HTR-8/SVneo (cell line): ENCODE data around the gene FOXB1.

Experiments
- DNase-seq: peaks from one replicate; pipeline ENCODE4 v3.0.0; 2011; ENCODE audit warnings: low spot score, mixed read lengths; ENCODE audit not compliant: insufficient read length
- FAIRE-seq: peaks from 2 replicates; lab custom pipeline; 2011; peaks lifted over from hg19 to GRCh38; lab: Jason Lieb, UNC

FOXB1 gene

DNA sequence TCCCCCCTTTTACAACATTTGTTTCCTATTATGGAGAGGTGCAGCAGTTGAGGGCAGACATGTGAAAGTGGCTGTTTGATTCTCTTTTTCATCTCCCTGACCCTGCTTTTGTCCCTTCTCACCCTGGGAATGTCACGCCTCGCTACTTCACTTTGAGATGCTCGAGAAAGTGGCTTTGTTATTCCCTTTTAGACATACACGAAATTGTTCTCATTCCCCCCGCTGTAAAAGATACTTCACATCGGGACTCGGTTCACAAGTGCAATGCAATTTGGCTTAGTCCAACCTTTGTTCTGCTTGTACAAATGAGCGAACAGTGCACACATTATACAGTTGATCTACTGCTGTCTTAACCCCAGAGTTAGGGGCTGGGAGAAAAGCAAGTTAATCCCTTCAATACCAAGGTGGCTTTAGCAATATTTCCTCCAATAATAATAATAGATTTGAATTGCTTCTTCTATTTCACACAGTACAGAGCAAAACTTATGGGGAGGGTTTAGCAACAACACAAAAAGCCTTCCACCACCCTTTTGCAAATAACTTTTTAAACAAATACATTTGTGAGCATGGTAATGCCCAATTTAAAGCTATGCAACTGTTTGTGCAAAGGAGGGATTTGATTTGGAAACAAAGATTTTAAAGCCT is 5.7 kb upstream of the FOXB1 start:
- DNase-seq (no peak), FAIRE-seq (no peak)

DNA sequence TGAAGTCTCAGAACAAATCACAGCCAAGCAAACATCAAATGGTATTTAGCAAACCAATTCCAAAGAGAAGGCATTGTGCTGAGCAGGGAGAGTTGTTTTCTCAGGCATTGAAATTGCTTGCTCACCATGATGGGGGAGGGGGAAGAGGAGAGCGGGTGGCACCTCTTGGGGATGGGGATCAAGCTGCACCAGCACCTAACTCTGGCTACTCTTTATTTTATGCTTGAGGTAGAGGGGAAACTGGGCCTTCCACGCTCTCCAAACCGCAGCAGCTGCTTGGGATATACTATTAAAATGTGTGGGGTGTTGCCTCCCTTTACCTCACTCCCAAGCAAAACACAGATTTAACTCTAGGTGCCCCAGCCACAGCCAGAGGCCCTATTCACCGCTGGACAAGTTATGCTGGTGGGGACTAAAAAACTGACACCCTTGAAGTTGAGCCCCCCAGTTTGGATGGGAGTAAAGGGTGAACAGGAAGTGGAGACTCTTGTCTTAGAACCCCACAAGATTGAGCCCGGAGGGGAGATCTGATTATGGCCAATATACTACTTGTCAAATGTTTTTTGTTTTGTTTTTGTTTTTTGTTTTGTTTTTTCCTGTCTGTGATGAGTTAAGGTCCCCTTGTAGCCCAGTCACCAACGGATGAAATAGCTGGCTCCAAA is 5.0 kb upstream of the FOXB1 start:
- no peak for DNase-seq
- FAIRE-seq, result no peak

DNA sequence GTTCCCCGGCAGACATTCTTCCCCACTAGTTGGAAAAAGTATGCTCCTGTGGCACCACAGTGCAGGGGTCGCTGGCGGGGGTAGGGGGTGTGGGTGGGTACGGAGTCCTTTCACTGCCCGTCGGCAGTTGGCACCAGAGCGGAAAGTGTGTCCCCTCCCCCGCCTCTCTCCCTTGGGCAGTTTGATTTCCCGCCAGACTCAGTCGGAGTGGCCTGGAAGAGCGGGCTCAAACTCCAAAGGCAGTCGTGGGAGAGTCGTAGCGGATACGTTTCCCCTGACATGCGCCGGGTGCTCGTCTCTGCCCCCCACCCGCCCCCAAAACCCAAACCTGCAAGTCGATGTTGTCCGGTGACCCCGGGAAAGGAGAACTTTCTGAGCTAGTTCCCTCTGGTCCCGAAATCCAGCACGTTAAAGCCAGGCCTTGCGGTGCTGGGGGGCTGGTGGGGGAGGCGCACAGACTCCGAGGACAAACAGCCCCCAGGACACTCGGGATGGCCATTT is 4.4 kb upstream of the FOXB1 start:
- no peak for DNase-seq
- no peak for FAIRE-seq

DNA sequence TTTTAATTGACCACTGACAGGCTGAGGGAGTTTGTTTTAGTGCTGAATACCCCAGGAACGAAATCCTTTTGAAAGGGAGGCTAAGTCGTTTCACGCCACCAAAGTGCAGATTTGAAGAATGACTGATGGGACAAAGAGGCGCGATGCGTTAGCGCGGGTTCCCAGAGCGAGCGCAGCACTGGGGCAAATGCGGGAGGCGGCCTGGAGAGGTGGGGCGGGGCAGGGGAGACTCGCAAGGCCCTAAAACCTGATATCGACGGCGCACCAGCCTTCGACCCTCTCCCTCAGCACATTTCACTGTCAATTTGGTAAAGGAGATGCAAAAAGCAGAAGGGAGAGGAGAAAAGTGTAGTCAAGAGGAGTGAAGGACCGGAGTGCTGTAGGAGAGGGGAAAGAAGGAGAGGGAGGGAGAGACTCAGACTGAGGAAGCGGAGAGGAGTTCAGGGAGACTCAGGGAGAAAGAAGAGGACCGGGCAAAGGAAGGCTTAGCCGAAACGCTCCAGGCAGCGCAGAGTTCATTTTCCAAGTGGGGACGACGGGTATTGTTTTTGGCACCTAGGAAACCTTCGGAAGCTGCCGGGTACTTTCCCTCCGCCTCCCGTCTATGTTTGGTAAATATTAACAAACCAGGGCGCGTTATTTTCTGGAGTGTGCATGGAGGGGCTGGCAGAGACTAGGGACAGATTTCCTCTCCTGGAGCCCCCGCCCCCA is 3.8 kb upstream of the FOXB1 start:
- FAIRE-seq, result no peak
- no peak for DNase-seq

DNA sequence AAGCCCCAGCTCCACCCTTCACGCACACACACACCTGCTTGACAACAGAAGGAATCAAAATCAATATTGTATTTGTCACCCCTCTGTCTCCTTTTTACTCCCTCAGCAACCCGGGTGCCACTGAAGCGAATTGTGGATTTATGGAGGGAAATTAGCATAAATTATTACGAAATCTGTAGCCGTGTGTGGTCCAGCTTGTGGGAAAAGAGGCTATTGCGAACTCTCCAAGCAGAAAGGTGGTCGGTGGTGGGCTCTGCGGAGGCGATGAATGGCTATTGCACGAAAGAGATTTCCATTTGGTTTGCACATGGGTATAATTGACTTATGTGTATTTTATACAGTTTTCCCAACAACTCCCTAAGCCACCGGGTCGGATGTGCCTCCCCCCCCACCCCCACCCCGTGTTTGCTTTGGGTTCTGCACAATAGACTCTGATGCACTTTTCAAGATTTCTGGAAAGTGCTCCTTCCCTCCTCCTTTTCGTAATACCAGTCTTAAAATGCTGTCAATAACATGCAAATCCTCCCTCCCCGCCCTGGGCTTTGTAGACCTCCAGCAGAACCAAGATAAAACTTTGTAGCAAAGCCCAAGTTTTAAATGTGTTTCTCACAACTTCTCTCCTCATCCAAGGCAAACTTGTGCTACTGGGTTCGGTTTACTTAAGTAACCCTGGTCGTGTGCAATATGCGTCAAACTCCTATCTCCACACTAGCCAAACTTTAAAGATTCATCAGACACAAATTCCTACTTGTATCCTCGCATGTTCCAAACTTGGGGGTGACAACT is 3.1 kb upstream of the FOXB1 start:
- FAIRE-seq (no peak), DNase-seq (no peak)

DNA sequence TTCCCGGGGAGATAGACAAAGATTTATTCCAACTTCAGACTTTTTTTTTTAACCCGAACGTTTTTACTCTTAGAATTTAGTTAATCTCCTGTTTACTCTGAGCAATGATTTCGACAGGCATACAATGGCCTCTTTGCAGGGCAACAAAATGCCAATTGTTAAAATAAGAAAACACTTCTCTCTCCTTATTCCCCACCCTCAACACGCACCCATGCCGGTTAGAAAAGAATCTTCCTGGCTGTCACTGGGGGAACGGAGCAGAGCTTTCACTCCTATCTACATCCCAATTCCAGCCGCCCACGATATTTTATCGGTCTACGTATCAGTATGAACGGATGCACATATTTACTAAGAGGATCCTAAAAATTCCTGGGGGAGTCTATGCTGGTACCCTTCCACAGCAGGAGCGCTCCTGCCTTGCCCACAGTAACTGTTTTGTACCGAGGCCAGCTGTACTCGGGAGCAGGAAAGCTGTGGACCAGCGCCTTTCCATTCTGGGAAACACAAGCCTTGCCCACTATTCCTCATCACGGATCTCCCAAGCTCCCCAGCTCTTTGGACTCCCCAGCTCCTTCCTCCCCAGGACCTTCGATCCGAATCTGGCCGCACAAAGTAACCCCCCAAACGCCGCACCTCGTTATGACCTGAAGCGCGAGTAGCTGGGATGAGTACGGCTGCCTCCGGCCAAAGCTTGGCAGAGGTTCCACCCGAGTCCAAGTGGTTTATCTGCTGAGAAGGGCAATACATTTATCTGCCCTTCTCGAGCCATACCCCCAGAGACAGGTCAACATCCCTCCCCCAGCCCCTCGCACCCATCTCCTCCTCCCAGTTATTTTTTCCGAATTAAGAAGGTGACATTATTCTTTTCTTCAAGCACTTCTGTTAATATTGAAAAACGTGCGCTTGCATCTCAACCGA is 2.2 kb upstream of the FOXB1 start:
- no peak for FAIRE-seq
- no peak for DNase-seq

DNA sequence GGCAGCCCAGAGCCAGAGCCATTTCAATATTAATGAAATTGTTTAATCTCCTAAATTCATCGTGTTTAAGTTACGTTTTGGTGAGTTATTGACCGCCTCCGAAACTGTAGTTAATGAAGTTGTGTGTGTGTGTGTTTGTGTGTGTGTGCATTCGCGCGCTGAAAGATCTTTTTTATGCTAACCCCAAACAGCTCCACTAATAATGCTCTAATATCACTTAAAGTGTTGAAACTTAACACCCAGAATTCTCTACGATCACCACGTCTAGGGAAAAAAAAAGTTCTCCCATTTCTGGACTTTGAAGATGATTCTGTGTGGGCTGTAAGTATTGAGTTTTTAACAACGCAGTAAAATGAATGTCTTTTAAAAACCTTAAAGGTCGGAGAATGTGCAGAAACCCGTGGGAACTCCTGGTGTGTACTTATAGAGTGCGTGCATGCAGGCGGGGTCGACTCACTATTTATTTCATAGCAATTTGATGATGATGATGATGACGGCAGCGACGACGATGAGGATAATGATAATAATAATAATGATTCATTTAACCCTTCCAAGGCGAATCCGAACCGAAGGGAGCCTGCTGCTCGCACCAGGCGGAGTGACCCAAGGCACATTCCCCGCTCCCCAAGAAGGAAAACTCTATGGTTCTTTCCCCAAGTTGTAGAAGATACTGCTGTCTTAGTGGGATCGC is 1.4 kb upstream of the FOXB1 start:
- FAIRE-seq (no peak), DNase-seq (no peak)

DNA sequence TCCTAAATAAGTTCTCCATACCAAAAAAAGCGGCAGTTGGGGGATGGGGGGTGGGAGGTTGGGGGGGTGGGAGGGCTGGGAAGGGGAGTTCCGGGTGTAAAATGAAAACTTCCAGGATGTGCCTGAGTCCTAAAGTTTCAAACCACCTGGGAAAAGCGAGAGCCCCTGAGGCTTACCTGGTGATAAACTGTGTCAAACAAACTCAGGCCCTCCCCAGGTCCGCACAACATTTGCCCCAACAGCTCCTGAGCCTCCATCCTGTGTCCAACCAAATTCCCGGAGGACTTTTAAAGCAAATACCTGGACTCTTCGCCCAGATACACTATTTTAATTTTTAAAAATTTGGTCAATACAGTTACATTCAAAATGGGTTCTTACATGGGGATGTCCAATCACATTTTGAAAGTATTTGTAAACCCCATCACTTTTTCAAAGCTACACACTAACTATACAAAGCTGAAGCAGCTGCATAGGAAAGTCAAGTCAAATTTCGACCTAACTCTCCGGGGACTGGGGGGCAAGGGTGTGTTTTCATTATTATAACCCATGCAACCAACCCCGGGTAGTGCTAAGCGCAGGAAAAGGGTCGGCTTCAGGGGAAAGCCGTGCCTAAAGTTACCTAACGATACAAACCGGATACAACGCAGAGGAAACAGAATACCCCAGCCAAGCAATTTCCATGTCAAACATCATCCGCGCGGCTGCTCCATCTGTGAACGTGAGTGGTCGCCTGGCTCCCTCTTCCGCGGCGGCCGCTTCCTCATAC is 685 bp upstream of the FOXB1 start:
- no peak for DNase-seq

DNA sequence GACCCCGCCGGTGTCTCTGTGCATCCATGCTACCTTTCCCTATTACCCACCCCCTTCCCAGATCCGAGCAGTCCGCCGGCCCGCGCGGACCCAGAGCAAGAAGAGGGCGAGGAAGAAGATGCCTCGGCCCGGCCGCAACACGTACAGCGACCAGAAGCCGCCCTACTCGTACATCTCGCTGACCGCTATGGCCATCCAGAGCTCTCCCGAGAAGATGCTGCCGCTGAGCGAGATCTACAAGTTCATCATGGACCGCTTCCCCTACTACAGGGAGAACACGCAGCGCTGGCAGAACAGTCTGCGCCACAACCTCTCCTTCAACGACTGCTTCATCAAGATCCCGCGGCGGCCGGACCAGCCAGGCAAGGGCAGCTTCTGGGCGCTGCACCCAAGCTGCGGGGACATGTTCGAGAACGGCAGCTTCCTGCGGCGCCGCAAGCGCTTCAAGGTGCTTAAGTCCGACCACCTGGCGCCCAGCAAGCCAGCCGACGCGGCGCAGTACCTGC is 788 bp downstream of the FOXB1 start:
- FAIRE-seq (no peak), DNase-seq (no peak)

More for the DNA sequence above, 685 bp upstream of the FOXB1 start:
- FAIRE-seq, result no peak

DNA sequence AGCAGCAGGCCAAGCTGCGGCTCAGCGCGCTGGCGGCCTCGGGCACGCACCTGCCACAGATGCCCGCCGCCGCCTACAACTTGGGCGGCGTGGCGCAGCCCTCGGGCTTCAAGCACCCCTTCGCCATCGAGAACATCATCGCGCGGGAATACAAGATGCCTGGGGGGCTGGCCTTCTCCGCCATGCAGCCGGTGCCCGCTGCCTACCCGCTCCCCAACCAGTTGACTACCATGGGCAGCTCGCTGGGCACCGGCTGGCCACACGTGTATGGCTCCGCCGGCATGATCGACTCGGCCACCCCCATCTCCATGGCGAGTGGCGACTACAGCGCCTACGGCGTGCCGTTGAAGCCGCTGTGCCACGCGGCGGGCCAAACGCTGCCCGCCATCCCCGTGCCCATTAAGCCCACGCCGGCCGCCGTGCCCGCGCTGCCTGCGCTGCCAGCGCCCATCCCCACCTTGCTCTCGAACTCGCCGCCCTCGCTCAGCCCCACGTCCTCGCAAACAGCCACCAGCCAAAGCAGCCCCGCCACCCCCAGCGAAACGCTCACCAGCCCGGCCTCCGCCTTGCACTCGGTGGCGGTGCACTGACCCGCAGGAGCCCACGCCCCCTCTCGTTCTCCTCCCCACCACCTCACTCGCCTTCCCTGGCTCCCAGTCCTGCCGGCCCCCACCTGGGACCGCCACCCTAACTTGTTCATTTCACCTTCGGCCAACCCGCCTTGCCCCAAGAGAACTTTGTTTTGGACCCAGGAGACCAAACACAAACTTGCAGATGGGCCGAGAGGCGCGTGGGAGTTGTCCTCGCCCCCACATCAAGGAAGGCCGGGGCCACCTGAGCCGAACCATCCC is 1.5 kb downstream of the FOXB1 start:
- DNase-seq (no peak), FAIRE-seq (no peak)

DNA sequence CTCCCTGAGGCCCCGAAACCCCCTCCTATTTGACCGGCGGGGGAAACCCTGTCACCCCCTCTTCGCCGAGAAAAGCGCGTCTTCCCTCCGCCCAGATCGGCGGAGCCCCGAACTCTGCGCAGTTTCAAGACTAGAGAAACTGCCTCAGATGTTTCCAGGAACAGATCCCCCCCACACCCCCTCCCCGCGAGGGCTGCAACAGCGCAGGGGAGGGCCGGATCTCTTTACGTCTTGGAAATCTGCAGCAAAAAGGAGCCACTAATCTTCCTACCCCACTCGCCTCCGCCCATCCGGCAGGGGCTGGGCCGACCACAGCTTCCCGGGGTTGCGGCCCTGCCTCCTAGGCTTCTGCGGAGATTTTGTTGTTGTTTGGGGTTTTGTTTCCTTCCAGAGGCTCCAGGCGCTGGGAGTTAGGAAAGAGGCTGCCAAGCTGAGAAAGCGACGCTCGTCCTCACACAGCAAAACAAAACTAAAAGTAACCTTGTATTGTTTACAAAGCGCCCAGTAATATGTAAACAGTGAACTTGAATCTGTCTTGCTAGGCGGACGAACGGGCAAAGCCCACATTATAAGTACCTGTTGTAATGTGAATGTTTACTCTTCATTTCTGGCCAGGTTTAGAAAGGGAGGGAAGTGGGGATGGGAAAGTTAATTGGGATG is 2.2 kb downstream of the FOXB1 start:
- FAIRE-seq (no peak), DNase-seq (no peak)

DNA sequence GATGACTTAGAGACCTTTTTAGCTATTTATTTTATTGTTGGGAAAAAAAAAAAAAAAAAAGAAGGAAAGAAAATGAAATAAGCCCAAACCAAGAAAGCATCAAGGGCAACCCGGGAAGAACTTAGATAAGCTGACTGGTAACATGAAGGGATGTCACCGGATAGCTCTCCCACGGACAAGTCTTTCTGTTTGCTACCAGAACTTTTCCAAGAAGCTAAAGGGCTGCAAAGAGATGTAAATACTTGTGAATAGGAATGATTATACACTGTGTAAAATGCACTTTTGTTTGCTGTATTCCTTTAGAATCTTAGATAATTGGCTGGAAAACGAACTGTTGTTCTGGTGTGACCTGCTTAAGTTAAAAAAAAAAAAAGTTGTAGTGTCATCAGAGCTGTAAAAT is 2.8 kb downstream of the FOXB1 start:
- no peak for FAIRE-seq
- DNase-seq, result no peak

DNA sequence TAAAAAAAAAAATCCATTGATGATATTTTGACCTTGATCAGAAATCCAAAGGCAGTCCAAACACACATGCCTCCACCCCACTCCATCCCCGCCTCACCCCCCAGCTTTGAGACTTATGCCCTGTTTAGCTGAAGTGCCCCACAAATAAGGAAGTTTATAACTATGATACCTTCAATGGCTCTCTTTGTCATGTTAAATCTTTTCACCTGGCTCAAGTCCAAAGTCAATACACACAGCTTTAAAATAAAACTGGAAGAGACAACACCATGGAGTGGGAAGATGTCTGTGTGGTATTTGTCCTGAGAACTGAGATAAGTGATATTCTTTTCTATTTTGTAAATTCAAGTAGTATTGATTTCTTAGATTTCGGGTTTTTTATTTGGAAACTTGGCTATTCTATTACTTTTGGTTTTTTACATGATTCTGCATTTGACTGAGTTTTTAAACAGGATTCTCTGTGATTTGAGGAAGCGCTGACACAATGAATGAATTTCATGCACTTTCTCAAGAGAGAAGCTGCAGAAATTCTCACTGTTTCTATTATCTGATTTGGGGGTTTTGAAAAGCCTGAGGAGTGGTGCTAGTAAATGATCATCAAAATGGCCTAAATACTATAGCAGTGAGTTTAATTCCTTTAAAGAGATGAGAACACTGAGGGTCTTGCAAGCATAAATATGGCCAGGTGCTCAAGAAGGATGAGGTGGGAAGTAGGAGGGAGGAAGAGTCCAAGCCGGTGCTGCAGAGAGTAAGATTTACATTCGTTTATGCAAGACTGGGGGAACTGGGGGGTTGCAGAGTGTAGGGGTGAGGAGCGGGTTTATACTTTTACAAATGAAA is 5.2 kb downstream of the FOXB1 start:
- FAIRE-seq, result no peak
- no peak for DNase-seq

DNA sequence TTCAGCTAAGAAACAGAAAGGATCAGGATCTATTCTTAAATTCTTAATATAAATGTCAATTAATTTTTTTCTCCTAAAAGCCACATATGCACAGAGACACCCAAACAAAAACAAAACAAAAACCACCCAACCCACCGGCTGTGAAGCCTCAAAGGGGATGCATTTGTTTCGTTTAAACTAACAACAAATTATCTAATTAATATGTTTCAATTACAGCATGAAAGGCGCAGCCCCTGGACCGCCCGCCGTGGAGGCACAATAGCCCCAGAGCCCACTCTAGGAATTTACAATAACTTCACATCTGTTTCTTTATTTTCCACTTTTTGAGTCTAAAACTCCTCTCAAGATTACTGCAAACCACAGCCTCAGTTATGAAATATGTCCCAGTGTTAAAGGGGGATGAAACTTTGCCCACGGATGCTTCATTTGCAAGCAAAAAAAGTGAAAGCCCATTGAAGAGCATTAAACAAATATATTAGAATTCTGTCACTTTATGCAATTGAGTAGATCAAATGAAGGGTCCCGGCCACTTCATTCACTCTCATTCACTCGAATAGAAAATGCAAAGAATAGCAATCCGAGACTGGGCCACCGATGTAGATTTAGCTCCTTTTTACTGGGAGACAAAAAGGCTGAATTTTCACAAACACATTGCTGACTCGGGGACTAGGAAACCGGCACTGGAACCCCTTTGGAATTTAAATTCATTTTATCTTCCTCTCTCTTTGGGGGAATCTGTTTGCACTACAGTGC is 6.0 kb downstream of the FOXB1 start:
- DNase-seq, result no peak
- FAIRE-seq, result no peak

DNA sequence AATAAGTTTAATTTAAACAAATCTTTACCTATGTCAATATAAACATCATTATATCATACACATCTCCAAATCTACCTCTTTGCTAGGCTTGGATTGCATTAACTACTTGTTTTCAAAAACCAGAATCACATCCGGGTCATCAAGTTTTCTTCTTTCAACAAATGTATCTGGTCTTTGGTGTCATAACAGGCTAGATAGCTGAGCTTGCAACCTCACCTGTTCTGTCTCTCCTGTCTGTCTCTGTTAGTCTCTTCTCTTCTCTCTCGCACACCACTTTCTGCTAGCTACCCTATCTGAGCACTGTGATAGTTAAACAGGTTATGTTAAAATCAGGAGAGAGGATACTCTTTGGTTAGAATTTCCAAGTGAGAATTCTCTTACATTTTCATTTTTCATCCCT is 6.7 kb downstream of the FOXB1 start:
- no peak for FAIRE-seq

More for the DNA sequence above, 6.7 kb downstream of the FOXB1 start:
- no peak for DNase-seq
